ENCODE data around the gene PDSS2.
A peak's percentile ranks its signal among the peaks of the same experiment; 100 is the strongest.

The PDSS2 gene

DNA sequence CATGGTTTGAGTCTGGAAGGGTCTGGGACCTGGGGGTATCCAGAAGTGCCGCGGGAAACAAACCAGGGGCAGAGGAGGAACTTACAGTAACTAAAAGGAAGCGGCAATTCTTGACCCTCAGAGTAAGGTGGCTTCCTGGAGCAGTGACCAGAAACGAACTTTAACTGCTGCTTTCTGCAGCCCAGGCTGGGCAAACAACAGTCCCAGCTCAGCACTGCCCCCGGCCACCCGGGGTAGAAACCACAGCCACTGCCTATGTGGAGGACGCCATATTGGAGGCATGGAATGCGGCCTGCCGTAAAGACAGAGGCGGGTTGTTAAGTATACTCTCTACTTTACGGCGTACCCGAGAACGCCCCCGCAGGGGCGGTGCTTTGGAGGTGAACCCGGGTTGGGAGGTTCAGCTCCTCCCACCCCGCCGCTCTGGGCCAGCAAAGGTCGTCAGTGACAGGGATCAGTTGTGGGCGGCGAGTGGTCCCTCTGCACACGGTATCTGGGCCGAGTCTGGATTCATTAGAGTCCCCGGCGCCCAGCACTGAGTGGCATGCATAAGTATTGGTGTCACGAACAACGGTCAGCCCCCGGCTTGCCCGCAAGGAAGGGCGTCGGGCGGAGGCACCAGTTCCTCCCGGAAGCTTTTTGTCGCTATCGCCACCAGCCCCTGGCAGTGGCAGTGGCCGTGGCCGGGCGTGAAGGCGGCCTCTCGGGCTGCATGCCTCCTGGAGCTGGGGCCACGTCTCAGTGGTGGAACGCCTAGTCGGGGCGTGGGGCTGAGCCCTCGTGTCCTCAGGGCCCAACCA is at the start of gene PDSS2:
TSS of gene PDSS2 (minus strand) at position 282 of the 800 bp plus-strand sequence. CDS start at position 3, 279 bp downstream.
- H4K20me1 ChIP-seq (ENCODE audit: insufficient read depth, low read length) = no peaks in the 10 kb centered on the region
- peak within 1 kb of the TSS; percentile 86 for H3K9ac ChIP-seq (ENCODE audit: low read length)
- peaks cover 33% of the 10 kb centered on the region; the same call in 1 of the 2 replicates for H3K79me2 ChIP-seq (ENCODE audit: insufficient read depth, low read length)
- H3K9me3 ChIP-seq (ENCODE audit: low read length) = no peaks in the 10 kb centered on the region
- H3K27me3 ChIP-seq (ENCODE audit: insufficient read depth, low read length) = no peaks in the 10 kb centered on the region
- peak within 1 kb of the TSS; percentile 81 for H3K4me3 ChIP-seq (ENCODE audit: low read depth, low read length, poor library complexity, severe bottlenecking)
- H3K4me2 ChIP-seq (ENCODE audit: low read length) = peak within 1 kb of the TSS; percentile 83
- H3K9me2 ChIP-seq (ENCODE audit: low read depth, low read length) = no peaks in the 10 kb centered on the region
- peak within 1 kb of the TSS; percentile 94 for H3K27ac ChIP-seq (ENCODE audit: low read depth, low read length, poor library complexity, severe bottlenecking)
- TF ChIP-seq EZH2 (IDR thresholded peaks at IDR 0.05; ENCODE audit: borderline replicate concordance, low read length) = no peak
- TF ChIP-seq CTCF (IDR thresholded peaks at IDR 0.05; ENCODE audit: low read length) = peak; percentile 56
- peaks cover 9% of the 10 kb centered on the region for H3K36me3 ChIP-seq (ENCODE audit: insufficient read depth, low read length)
- H3K4me1 ChIP-seq (ENCODE audit: insufficient read depth, low read length, severe bottlenecking) = peaks cover 30% of the 10 kb centered on the region
- no peak within 1 kb of the TSS for H2AFZ ChIP-seq (ENCODE audit: low read length)
- 0 out of 2 replicates have a peak, but pooled peaks cover 5% of the 10 kb centered on the region for H3F3A ChIP-seq (ENCODE audit: insufficient read depth, low read length)

- peaks cover 80% of the 10 kb centered on the region for H3K36me3 ChIP-seq (ENCODE audit: insufficient read depth, low read length)
- H3K4me3 ChIP-seq (ENCODE audit: low read depth, low read length, poor library complexity, severe bottlenecking) = no peak overlapping the region
- H3F3A ChIP-seq (ENCODE audit: insufficient read depth, low read length) = no peaks in the 10 kb centered on the region
- no peak overlapping the region for H3K4me2 ChIP-seq (ENCODE audit: low read length)
- H3K4me1 ChIP-seq (ENCODE audit: insufficient read depth, low read length, severe bottlenecking) = peaks cover 24% of the 10 kb centered on the region
- no peak for TF ChIP-seq EZH2 (IDR thresholded peaks at IDR 0.05; ENCODE audit: borderline replicate concordance, low read length)
- no peak for TF ChIP-seq CTCF (IDR thresholded peaks at IDR 0.05; ENCODE audit: low read length)
- H2AFZ ChIP-seq (ENCODE audit: low read length) = no peak overlapping the region
- H3K27me3 ChIP-seq (ENCODE audit: insufficient read depth, low read length) = no peaks in the 10 kb centered on the region
- H3K9me2 ChIP-seq (ENCODE audit: low read depth, low read length) = no peaks in the 10 kb centered on the region
- no peaks in the 10 kb centered on the region for H3K9me3 ChIP-seq (ENCODE audit: low read length)
- H4K20me1 ChIP-seq (ENCODE audit: insufficient read depth, low read length) = no peaks in the 10 kb centered on the region
- peaks cover 41% of the 10 kb centered on the region for H3K79me2 ChIP-seq (ENCODE audit: insufficient read depth, low read length)
- no peak overlapping the region for H3K27ac ChIP-seq (ENCODE audit: low read depth, low read length, poor library complexity, severe bottlenecking)
- H3K9ac ChIP-seq (ENCODE audit: low read length) = no peak overlapping the region
Measured at GRCh38 chr6:107506145-107506544, 46.8 kb upstream of the PDSS2 start.

DNA sequence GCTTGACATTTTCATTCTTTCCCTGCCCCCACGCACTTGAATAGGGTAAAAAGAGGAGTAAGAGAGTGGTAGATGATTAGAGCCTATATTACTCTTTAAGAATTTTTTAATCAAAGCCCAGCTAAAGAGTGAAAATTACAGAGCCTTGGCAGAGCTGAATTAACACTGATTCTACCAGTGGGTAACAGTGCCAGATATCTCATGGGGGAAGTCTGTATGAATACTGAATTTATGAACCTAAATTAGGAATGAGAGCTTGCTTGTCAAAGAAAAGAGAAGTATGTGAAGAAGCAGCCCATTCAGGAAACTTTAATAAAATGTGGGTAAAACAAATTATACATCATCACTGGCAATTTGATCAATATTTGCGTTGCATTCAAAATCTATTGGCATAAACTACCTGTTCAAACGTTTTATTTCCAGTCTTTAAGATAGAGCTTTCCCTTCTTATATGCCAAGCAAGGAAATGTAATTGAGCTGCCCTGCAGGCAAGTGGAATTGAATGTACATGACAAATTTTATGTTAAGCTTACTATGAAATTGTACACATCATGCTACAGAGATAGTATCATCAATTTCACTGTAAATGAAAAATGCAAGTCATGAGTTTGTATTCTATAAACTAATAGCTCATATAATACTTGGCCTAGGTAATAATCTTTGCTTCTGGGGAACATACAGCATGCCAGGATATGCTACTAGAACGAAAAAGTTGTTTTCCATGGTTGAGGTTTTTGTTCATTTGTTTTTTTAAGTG is 45.1 kb upstream of the PDSS2 start:
- Histone ChIP-seq H3K9me2 (ENCODE audit: low read depth, low read length) (no peaks in the 10 kb centered on the region), H3K27ac (ENCODE audit: low read depth, low read length, poor library complexity, severe bottlenecking) (no peak overlapping the region), H2AFZ (ENCODE audit: low read length) (no peak overlapping the region), H3K36me3 (ENCODE audit: insufficient read depth, low read length) (peaks cover 69% of the 10 kb centered on the region), H3K4me1 (ENCODE audit: insufficient read depth, low read length, severe bottlenecking) (peaks cover 26% of the 10 kb centered on the region), H3K9me3 (ENCODE audit: low read length) (no peaks in the 10 kb centered on the region), H4K20me1 (ENCODE audit: insufficient read depth, low read length) (no peaks in the 10 kb centered on the region), H3K4me2 (ENCODE audit: low read length) (no peak overlapping the region), H3K4me3 (ENCODE audit: low read depth, low read length, poor library complexity, severe bottlenecking) (no peak overlapping the region), H3K9ac (ENCODE audit: low read length) (no peak overlapping the region), H3K27me3 (ENCODE audit: insufficient read depth, low read length) (no peaks in the 10 kb centered on the region), H3F3A (ENCODE audit: insufficient read depth, low read length) (no peaks in the 10 kb centered on the region), H3K79me2 (ENCODE audit: insufficient read depth, low read length) (peaks cover 56% of the 10 kb centered on the region)
- TF ChIP-seq CTCF (IDR thresholded peaks at IDR 0.05; ENCODE audit: low read length) (no peak), EZH2 (IDR thresholded peaks at IDR 0.05; ENCODE audit: borderline replicate concordance, low read length) (no peak)

Measured in OCI-LY1 (cell line).